GM13977 (cell line): ENCODE results near the gene SMIM24.

Experiments used
- DNase-seq: peaks from one replicate; pipeline ENCODE4 v3.0.0; 2012; ENCODE audit warnings: low spot score
- in situ Hi-C: fragments of 300-500 bp; cut with MboI; formaldehyde crosslinking; loops from one replicate; pipeline ENCODE4 v1.12.0; 2022; ENCODE audit warnings: low sequenced_read_pairs, low pct_unique_long_range_greater_than_20kb, mixed read lengths, inconsistent platforms; ENCODE audit not compliant: unreplicated experiment
- TF ChIP-seq, protein P1 (sequence below): IDR thresholded peaks from 2 replicates; pipeline ENCODE4 v1.5.1; 2012; ENCODE audit warnings: mild to moderate bottlenecking, control low read depth; ENCODE audit not compliant: insufficient read depth; ENCODE audit errors: extremely low read depth, missing control alignments

SMIM24 gene

DNA sequence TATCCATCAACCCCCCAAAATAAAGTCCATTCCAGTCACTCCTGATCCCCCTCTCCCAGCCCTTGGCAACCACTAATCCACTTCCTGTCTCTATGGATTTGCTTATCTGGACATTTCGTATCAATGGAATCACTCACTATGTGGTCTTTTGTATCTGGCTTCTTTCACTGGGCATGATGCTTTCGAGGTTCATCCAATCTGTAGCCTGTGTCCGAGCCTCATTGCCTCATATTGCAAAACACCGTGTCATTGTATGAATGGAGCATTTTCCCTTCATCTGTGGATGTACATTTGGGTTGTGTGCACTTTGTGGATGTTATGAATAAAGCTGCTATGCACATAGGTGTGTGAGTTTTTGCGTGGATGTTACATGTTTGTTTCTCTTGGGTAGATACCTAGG lies 24.4 kb upstream of the SMIM24 start:
- in situ Hi-C loops: no loop called here
- no peak for DNase-seq
- TF ChIP-seq, protein P1, sequence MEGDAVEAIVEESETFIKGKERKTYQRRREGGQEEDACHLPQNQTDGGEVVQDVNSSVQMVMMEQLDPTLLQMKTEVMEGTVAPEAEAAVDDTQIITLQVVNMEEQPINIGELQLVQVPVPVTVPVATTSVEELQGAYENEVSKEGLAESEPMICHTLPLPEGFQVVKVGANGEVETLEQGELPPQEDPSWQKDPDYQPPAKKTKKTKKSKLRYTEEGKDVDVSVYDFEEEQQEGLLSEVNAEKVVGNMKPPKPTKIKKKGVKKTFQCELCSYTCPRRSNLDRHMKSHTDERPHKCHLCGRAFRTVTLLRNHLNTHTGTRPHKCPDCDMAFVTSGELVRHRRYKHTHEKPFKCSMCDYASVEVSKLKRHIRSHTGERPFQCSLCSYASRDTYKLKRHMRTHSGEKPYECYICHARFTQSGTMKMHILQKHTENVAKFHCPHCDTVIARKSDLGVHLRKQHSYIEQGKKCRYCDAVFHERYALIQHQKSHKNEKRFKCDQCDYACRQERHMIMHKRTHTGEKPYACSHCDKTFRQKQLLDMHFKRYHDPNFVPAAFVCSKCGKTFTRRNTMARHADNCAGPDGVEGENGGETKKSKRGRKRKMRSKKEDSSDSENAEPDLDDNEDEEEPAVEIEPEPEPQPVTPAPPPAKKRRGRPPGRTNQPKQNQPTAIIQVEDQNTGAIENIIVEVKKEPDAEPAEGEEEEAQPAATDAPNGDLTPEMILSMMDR: no peak

DNA sequence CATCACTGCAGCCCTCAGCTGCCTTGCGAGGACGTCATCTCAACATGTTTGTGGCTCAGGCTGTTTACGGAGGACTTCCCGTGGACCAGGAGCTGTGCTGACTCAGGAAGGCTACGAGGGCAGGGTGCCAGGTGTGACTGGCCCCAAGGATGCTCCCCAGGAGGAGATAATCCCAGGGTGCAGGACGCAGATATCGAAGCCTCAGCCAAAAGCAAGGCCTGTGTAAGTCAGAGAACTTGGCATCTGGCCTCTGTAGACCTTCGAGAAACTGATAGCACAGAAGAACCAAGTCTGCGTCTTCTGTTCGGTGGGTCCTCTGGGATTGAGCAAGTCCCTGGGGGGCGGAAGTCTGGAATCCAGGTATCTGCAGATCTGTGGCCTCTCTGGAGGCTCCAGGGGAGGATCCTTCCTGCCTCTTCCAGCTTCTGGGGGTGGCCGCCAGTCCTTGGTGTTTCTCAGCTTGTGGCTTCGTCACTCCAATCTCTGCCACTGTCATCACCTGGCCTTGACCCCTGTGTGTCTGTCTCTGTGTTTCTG lies 22.8 kb upstream of the SMIM24 start:
- TF ChIP-seq, protein P1: no peak
- in situ Hi-C loops: no loop called here
- no peak for DNase-seq

DNA sequence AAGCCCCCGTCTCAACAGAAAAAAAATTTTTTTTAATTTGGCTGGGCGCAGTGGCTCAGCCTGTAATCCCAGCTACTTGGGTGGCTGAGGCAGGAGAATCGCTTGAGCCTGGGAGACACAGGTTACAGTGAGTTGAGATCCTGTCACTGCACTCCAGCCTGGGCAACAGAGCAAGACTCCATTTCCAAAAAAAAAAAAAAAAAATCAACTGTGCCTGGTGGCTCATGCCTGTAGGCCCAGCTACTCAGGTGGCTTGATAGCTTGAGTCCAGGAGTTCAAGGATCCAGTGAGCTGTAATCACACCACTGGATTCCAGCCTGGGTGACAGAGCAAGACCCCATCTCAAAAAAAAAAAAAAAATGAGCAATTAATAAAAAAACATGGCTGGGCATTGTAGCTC lies 21.5 kb upstream of the SMIM24 start:
- in situ Hi-C loops: no loop called here
- no peak for DNase-seq
- TF ChIP-seq, protein P1: no peak

DNA sequence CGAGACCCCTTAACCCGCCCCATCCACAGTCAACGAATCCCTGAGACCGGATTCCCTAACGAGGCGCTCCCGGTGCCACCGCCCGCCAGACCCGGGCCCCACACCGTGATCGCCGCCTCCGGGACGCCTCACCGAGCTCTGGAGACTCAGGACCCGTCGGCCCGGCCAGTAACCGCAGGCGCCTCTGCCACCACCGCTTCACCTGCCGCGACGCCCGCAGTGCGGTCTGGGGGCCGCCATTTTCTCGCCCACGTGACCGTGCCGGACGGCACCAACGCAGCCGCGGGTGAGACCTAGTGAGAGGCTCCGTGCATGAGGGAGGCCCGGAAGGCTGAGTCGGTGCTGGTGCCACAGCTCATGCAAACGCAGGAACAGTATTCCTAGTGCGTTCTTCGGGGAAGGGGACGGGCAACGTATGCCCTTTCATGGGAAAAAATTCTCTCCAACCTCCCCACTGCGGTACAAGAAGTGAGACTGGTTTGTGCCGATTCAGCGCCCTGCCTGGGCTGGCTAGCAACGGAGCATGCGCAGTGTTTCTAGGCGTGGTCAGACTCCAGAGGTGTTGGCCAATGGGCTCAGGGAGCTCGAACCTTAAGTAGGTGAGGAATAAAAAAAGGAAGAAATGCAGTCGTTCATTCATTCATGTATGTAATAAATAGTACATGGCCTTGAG lies 20.2 kb upstream of the SMIM24 start, which contains the start of gene DOHH:
Gene DOHH (minus strand): TSS at position 246 of the 673 bp plus-strand sequence. CDS start 3,860 bp downstream, outside the sequence.
- in situ Hi-C loops: no loop called here
- TF ChIP-seq, protein P1: no peak
- peak; percentile 97 for DNase-seq

DNA sequence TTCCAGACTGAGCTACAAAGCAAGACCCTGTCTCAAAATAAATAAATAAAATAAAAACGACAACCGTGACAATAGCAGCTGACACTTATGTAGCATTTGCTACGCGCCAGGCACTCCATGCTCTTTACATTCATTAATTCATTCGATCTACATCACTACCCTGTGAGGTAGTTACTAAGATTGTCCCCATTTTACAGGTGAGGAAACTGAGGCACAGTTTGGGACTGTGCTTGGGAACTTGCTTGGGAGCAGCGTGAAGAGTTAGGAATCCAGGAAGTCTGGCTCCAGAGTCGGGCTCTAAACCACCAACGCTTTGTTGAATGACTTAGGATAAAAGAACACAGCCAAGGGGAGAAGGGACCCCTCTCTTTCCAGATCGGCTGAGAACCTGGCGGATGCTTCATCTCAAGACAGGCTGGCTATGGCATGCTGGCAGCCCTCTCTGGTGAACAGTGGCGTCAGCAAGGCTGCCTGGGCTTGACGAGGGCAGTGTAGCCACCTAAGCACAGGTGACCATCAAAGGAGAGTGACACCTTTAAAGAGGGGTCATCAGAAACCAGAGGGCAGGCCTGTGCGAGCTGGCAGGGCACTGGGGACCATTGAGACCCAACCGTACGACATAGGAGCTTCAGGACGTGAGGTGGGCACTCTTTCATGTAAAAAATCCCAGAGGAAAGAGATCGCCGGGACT lies 19.6 kb upstream of the SMIM24 start:
- DNase-seq: no peak
- in situ Hi-C loops: loop anchor here (25.0 kb wide), 1 partner anchor 538 kb away; no protein-coding TSS in a partner anchor
- TF ChIP-seq, protein P1: no peak

DNA sequence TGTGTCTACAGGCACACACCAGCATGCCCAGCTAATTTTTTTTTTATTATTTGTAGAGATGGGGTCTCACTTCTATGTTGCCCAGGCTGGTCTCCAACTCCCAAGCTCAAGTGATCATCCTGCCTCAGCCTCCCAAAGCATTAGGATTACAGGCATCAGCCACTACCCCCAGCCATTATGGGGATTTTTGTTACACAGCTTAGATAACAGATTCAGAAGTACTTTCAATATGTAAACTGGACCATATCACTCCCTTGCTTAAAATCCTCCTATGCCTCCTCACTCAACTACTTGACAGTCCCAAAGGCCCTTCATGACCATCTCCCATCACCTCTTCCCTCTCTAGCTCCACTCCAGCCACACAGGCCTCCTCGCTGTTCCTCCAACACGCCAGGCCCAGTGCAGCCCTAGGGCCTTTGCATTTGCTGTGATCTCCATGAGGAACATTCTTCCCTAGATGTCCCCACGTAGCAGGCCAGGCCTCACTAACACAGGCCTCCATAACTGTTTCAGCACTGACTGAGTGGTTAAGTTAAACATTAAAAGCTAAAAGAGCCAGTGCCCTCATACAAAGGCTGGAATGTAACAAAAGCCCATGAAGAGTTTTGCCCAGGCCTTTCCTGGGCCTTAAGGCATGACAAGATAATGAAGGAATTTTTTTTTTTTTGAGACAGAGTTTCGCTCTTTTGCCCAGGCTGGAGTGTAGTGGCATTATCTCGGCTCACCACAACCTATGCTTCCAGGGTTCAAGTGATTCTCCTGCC lies 17.6 kb upstream of the SMIM24 start:
- TF ChIP-seq, protein P1: no peak
- in situ Hi-C loops: loop anchor here (25.0 kb wide), 1 partner anchor 536 kb away; no protein-coding TSS in a partner anchor
- DNase-seq: no peak
